CD4-positive, alpha-beta T cell treated with Interleukin-21 for 1 hour (primary cell): ENCODE results near the gene MARK3.
A peak's percentile ranks its signal among the peaks of the same experiment; 100 is the strongest.

Experiments
- DNase-seq: peaks from one replicate; pipeline ENCODE4 v3.0.0-alpha.2; 2020

Gene MARK3

GRCh38 chr14:103528587-103529382 lies 143.6 kb downstream of the MARK3 start, which contains the start of gene TRMT61A:
Gene TRMT61A, plus strand, starts transcription at chr14:103529196. Its CDS starts 783 bp downstream, at chr14:103529979.
- DNase-seq = peak; percentile 84

GRCh38 chr14:103529383-103530365 lies 144.5 kb downstream of the MARK3 start:
- DNase-seq = no peak

GRCh38 chr14:103530390-103530789 lies 145.2 kb downstream of the MARK3 start:
- DNase-seq = no peak

GRCh38 chr14:103530831-103531230 lies 145.6 kb downstream of the MARK3 start:
- DNase-seq = no peak

- DNase-seq = no peak
Measured at GRCh38 chr14:103531421-103532215, 146.4 kb downstream of the MARK3 start.

GRCh38 chr14:103532216-103533136 lies 147.3 kb downstream of the MARK3 start:
- no peak for DNase-seq

- no peak for DNase-seq
Measured at GRCh38 chr14:103533137-103533998, 148.2 kb downstream of the MARK3 start.

- no peak for DNase-seq
Measured at GRCh38 chr14:103533999-103534575, 148.9 kb downstream of the MARK3 start.

GRCh38 chr14:103534576-103535061 lies 149.4 kb downstream of the MARK3 start:
- no peak for DNase-seq

GRCh38 chr14:103535081-103535890 lies 150.1 kb downstream of the MARK3 start:
- DNase-seq = no peak

- no peak for DNase-seq
Measured at GRCh38 chr14:103535891-103536565, 150.8 kb downstream of the MARK3 start.

- no peak for DNase-seq
Measured at GRCh38 chr14:103536693-103537092, 151.5 kb downstream of the MARK3 start.

GRCh38 chr14:103537175-103537990 lies 152.2 kb downstream of the MARK3 start:
- no peak for DNase-seq

GRCh38 chr14:103538291-103539055 lies 153.3 kb downstream of the MARK3 start:
- DNase-seq = no peak

GRCh38 chr14:103539056-103539825 lies 154.0 kb downstream of the MARK3 start:
- no peak for DNase-seq
